MM.1S (cell line): ENCODE data around the gene ABCA13.

Experiments used
- DNase-seq: peaks from one replicate; pipeline ENCODE4 v3.0.0-alpha.2; 2015
- H2AFZ ChIP-seq: fragments of 300-600 bp; sonication (generic); 2 replicates; pipeline ENCODE4 v1.6.0; 2016; ENCODE audit warnings: antibody characterized with exemption, low read length
- H3F3A ChIP-seq: fragments of 300-600 bp; sonication (generic); 2 replicates; pipeline ENCODE4 v1.6.1; 2016; ENCODE audit warnings: mild to moderate bottlenecking, antibody characterized with exemption, low read length, moderate library complexity, mixed read lengths; ENCODE audit not compliant: insufficient read depth
- H3K27ac ChIP-seq: fragments of 300-600 bp; sonication (generic); 2 replicates; pipeline ENCODE4 v1.5.1; 2016; ENCODE audit warnings: mild to moderate bottlenecking, low read length
- H3K27me3 ChIP-seq: fragments of 300-600 bp; sonication (generic); replicated peaks from 2 replicates; pipeline ENCODE4 v1.6.0; 2016; ENCODE audit warnings: low read length; ENCODE audit not compliant: insufficient read depth
- H3K36me3 ChIP-seq: fragments of 300-600 bp; sonication (generic); replicated peaks from 2 replicates; pipeline ENCODE4 v1.6.1; 2016; ENCODE audit warnings: mild to moderate bottlenecking, low read length, mixed read lengths; ENCODE audit not compliant: insufficient read depth
- H3K4me1 ChIP-seq: fragments of 300-600 bp; sonication (generic); 2 replicates; pipeline ENCODE4 v1.6.1; 2016; ENCODE audit warnings: low read length, mixed read lengths
- H3K4me2 ChIP-seq: fragments of 300-600 bp; sonication (generic); 2 replicates; pipeline ENCODE4 v1.6.0; 2016; ENCODE audit warnings: low read depth, low read length
- H3K4me3 ChIP-seq: fragments of 300-600 bp; sonication (generic); 2 replicates; pipeline ENCODE4 v1.5.1; 2016; ENCODE audit warnings: low read length, mixed read lengths
- H3K79me2 ChIP-seq: fragments of 300-600 bp; sonication (generic); 2 replicates; pipeline ENCODE4 v1.6.1; 2016; ENCODE audit warnings: mixed run types, low read length, mixed read lengths
- H3K9ac ChIP-seq: fragments of 300-600 bp; sonication (generic); 2 replicates; pipeline ENCODE4 v1.6.1; 2016; ENCODE audit warnings: low read length, mixed read lengths
- H3K9me2 ChIP-seq: fragments of 300-600 bp; sonication (generic); replicated peaks from 2 replicates; pipeline ENCODE4 v1.6.1; 2016; ENCODE audit warnings: mild to moderate bottlenecking, low read length, mixed read lengths; ENCODE audit not compliant: insufficient read depth
- H3K9me3 ChIP-seq: fragments of 300-600 bp; sonication (generic); replicated peaks from 2 replicates; pipeline ENCODE4 v1.6.1; 2016; ENCODE audit warnings: mild to moderate bottlenecking, low read length, mixed read lengths; ENCODE audit not compliant: insufficient read depth
- H4K20me1 ChIP-seq: fragments of 300-600 bp; sonication (generic); 2 replicates; pipeline ENCODE4 v1.6.1; 2016; ENCODE audit warnings: mild to moderate bottlenecking, low read length, moderate library complexity, mixed read lengths; ENCODE audit not compliant: insufficient read depth
- CTCF ChIP-seq: fragments of 300-600 bp; sonication (generic); IDR thresholded peaks from 2 replicates; pipeline ENCODE4 v1.5.1; 2016; ENCODE audit warnings: antibody characterized with exemption, low read length, mixed read lengths
- EZH2 ChIP-seq: fragments of 300-600 bp; sonication (generic); optimal IDR thresholded peaks from 2 replicates; pipeline ENCODE3; 2017; ENCODE audit warnings: low read depth, mild to moderate bottlenecking, antibody characterized with exemption, low read length, mixed read lengths
- EZH2phosphoT487 ChIP-seq: fragments of 300-600 bp; sonication (generic); IDR thresholded peaks from 2 replicates; pipeline ENCODE4 v1.6.1; 2018; ENCODE audit warnings: antibody characterized with exemption, low read length

Gene ABCA13

DNA sequence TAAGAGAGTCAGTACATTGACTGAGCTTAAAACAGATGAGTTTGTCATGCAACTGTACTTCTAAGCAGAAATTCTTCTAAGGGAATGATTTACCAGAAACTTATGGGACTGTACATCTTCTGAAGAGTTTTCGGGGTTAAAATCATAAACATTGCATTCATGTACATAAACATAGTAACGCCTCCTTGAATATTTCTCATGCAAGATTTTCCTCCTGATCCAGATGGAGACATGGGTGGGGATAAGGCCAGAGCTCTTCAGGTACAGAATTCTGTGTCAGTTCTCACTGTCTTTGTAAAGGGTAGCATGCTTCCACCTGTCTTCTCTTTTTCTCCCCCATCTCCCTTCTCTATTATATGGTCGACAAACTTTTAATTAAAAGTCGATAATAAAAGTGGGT lies 335.3 kb downstream of the ABCA13 start:
- Histone ChIP-seq H3K27me3 (no peaks in the 10 kb centered on the region), H3K4me3 (no peak overlapping the region), H3K27ac (no peak overlapping the region), H3K36me3 (no peaks in the 10 kb centered on the region), H3K9me2 (no peaks in the 10 kb centered on the region), H4K20me1 (no peaks in the 10 kb centered on the region), H3K79me2 (no peaks in the 10 kb centered on the region), H3K4me1 (no peaks in the 10 kb centered on the region), H2AFZ (no peak overlapping the region), H3K4me2 (no peak overlapping the region), H3K9me3 (no peaks in the 10 kb centered on the region), H3K9ac (no peak overlapping the region), H3F3A (no peaks in the 10 kb centered on the region)
- DNase-seq = no peak
- no peak for TF ChIP-seq CTCF

- H3K79me2 ChIP-seq = no peaks in the 10 kb centered on the region
- H2AFZ ChIP-seq = no peak overlapping the region
- no peaks in the 10 kb centered on the region for H4K20me1 ChIP-seq
- no peaks in the 10 kb centered on the region for H3F3A ChIP-seq
- H3K9ac ChIP-seq = no peak overlapping the region
- no peak overlapping the region for H3K27ac ChIP-seq
- TF ChIP-seq EZH2phosphoT487 = no peak
- TF ChIP-seq CTCF = no peak
- no peak for TF ChIP-seq EZH2
- no peak overlapping the region for H3K4me3 ChIP-seq
- H3K4me1 ChIP-seq = no peaks in the 10 kb centered on the region
- DNase-seq = no peak
- no peak overlapping the region for H3K4me2 ChIP-seq
- H3K9me2 ChIP-seq = no peaks in the 10 kb centered on the region
- no peaks in the 10 kb centered on the region for H3K9me3 ChIP-seq
- no peaks in the 10 kb centered on the region for H3K36me3 ChIP-seq
- H3K27me3 ChIP-seq = no peaks in the 10 kb centered on the region
Measured at GRCh38 chr7:48511080-48511479, 339.8 kb downstream of the ABCA13 start.

DNA sequence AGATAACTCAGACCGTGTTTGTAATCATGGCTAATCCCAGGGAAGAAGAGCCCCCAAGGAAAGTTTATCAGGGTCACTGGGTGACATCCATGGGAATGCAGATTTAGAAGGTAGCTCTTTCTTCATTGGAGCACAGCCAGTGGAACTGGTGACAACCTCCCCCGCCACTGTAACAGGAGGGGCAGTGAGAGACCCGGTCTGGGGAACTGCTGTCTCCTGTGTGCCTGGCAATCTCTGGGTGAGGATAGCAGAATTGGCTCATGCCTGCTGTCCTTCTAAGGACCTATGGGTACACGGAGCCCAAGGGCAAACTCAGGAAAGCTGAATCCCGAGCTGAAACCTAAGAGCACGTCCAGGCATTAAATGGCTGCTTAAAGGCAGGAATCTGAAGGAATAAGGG lies 341.6 kb downstream of the ABCA13 start:
- no peaks in the 10 kb centered on the region for H3K9me2 ChIP-seq
- no peaks in the 10 kb centered on the region for H3K79me2 ChIP-seq
- no peak for TF ChIP-seq EZH2phosphoT487
- TF ChIP-seq EZH2 = no peak
- TF ChIP-seq CTCF = no peak
- no peak overlapping the region for H3K4me2 ChIP-seq
- no peak overlapping the region for H3K9ac ChIP-seq
- no peak overlapping the region for H3K4me3 ChIP-seq
- no peak overlapping the region for H2AFZ ChIP-seq
- H3K27ac ChIP-seq = no peak overlapping the region
- H3K36me3 ChIP-seq = no peaks in the 10 kb centered on the region
- no peaks in the 10 kb centered on the region for H3K9me3 ChIP-seq
- H4K20me1 ChIP-seq = no peaks in the 10 kb centered on the region
- H3F3A ChIP-seq = no peaks in the 10 kb centered on the region
- no peaks in the 10 kb centered on the region for H3K27me3 ChIP-seq
- no peaks in the 10 kb centered on the region for H3K4me1 ChIP-seq
- no peak for DNase-seq

- Histone ChIP-seq H3K27ac (no peak overlapping the region), H3K27me3 (no peaks in the 10 kb centered on the region), H3K4me3 (no peak overlapping the region), H3K36me3 (no peaks in the 10 kb centered on the region), H3K9ac (no peak overlapping the region), H3F3A (no peaks in the 10 kb centered on the region), H3K79me2 (no peaks in the 10 kb centered on the region), H3K9me3 (no peaks in the 10 kb centered on the region), H3K4me2 (no peak overlapping the region), H2AFZ (no peak overlapping the region), H3K4me1 (no peaks in the 10 kb centered on the region), H4K20me1 (no peaks in the 10 kb centered on the region), H3K9me2 (no peaks in the 10 kb centered on the region)
- no peak for DNase-seq
- TF ChIP-seq EZH2 (no peak), EZH2phosphoT487 (no peak), CTCF (no peak)
Measured at GRCh38 chr7:48515171-48515570, 343.9 kb downstream of the ABCA13 start.
